GM20000 (cell line): Measurements from ENCODE around the gene HSBP1L1.

ENCODE experiments used
- DNase-seq: peaks from one replicate; pipeline ENCODE4 v3.0.0; 2012; ENCODE audit warnings: low spot score
- TF ChIP-seq, protein P1 (sequence below): IDR thresholded peaks from 2 replicates; pipeline ENCODE4 v1.5.1; 2012; ENCODE audit warnings: mild to moderate bottlenecking, control low read depth; ENCODE audit errors: extremely low read depth, missing control alignments

Gene HSBP1L1

DNA sequence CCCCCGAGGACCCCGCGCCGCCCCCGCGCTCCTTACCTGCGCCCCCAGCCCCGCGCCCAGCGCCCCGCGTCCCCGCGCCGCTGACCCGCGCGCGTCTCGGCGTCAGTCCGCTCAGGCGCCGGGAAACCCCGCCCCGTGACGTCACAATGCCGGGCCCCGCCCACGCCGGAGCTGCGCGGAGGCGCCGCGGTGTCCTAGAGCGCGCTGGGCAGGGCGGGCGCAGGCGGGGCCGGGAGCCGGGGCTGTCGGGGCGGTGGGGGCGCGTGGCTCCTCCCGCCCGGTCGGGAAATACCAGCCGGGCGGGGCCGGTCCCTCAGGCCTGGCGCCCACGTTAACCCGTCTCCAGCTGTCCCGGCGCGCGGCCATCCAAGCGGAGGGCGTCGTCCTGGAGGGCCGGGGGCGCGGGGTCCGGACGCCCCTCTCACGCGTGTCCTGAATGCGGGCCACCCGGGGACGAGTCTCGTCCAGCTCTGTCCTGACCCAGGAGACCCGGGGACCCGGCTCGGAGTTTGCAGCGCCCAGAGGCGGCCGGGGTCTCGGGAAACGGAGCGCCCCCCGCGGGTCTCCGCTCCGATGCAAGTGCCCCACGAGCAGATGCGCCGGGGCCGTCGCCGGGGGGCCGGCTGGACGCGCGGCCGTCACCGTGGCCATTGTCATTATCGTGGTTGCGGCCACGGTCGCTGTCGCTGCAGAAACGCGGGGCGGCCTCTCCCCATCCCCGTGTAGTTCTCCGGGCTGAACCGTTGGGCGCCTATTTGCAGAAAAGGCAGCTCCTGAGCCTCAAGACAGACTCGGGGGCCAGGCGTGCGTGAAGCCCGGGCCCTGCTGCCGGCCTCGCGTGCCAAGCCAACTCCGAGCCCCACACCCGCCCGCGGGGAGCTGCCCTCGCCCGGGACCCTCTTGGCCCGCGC is 12.6 kb upstream of the HSBP1L1 start, which contains the start of gene SLC66A2:
Gene SLC66A2 (minus strand): TSS at position 109 of the 911 bp plus-strand sequence. CDS start 727 bp downstream, outside the sequence.
- DNase-seq: peak; percentile 98
- TF ChIP-seq, protein P1, sequence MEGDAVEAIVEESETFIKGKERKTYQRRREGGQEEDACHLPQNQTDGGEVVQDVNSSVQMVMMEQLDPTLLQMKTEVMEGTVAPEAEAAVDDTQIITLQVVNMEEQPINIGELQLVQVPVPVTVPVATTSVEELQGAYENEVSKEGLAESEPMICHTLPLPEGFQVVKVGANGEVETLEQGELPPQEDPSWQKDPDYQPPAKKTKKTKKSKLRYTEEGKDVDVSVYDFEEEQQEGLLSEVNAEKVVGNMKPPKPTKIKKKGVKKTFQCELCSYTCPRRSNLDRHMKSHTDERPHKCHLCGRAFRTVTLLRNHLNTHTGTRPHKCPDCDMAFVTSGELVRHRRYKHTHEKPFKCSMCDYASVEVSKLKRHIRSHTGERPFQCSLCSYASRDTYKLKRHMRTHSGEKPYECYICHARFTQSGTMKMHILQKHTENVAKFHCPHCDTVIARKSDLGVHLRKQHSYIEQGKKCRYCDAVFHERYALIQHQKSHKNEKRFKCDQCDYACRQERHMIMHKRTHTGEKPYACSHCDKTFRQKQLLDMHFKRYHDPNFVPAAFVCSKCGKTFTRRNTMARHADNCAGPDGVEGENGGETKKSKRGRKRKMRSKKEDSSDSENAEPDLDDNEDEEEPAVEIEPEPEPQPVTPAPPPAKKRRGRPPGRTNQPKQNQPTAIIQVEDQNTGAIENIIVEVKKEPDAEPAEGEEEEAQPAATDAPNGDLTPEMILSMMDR: no peak

DNA sequence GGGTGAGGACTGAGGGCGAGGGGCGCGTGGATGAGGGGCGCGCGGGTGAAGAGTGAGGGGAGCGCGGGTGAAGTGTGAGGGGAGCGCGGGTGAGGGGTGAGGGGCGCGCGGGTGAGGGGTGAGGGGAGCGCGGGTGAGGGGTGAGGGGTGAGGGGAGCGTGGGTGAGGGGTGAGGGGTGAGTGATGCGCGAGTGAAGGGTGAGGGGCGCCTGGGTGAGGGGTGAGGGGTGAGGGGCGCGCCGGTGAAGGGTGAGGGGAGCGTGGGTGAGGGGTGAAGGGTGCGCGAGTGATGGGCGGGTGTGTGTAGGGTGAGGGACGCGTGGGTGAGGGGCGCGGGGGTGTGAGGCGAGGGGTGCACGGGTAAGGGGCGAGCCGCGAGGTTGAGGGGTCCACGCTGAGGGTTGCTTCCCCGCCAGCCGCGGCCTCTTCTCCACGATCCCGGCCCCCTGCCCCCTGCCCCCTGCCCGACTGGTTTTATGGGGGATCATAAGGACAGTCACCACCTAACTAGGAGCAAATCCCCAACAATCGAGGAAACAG is 11.9 kb upstream of the HSBP1L1 start:
- TF ChIP-seq, protein P1: no peak
- DNase-seq: no peak

DNA sequence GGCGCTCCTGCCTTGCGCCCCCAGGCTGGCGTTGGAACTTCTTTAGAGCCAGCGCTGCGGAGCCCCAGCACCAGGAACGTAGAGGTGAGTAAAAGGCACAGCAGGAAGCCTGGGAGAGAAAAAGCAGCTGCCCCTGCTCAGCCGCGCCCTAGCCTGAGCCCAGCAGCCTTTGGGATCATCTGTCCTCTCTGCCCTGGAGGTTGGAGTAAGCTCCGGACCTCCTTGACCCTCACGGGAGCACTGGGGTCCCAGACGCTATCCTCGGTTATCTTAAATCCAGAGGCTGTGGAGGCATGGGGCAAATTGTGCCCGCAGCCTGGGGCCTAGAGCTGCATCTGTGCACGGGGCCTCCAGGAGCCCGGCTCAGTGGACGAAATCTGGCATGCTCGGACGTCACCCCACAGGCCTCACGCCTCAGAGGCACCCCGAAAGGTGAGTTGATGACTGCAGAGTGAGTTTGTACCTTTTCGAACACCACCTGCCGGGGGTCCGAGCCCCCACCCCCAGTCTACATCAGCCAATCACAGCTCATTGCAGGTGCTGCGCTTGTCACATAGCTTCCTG is 11.4 kb upstream of the HSBP1L1 start:
- DNase-seq: no peak
- TF ChIP-seq, protein P1: no peak

DNA sequence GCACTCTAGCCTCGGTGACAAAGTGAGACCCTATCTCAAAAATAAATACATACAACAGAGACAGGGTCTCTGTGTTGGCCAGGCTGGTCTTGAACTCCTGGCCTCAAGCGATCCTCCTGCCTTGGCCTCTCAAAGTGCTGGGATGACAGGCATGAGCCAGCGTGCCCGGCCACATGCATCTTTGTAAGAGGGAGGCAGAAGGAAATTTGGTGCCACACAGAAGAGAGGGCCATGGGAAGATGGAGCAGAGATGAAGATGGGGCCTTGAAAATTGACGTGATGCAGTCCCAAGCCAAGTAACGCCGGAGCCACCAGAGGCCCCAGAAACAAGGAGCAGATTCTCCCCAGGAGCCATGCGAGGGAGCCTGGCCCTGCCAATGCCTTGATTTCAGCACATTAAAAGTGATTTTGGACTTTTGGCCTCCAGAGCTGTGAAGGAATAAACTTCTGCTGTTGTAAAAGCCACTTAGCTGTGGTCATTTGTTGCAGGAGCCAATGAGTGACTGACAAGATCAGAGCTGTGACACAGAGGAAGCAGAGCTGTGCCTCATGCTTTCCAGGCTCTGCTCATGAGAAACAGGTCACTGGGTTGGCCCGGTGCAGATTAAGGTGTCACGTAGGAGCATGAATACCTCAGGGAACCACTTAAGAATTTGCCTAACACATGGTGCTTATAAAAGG is 10.3 kb upstream of the HSBP1L1 start:
- TF ChIP-seq, protein P1: no peak
- DNase-seq: no peak

DNA sequence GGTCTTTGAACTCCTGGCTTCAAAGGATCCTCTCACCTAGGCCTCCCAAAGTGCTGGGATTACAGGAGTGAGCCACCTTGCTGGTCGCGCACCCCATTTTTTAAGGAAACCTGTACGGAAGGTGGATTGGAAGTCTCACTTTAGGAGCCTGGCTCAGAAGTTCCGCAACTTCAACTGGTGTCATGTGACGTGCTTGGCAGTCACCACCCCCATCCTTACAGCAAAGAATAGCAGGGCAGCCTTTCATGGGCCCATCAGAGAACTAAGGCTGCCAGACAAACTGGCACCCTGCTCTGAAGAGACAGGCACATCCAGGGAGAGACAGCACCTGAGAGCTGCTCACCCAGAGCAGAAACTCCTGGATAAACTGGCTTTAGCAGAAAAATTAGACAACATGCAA is 9.7 kb upstream of the HSBP1L1 start:
- TF ChIP-seq, protein P1: no peak
- DNase-seq: no peak

DNA sequence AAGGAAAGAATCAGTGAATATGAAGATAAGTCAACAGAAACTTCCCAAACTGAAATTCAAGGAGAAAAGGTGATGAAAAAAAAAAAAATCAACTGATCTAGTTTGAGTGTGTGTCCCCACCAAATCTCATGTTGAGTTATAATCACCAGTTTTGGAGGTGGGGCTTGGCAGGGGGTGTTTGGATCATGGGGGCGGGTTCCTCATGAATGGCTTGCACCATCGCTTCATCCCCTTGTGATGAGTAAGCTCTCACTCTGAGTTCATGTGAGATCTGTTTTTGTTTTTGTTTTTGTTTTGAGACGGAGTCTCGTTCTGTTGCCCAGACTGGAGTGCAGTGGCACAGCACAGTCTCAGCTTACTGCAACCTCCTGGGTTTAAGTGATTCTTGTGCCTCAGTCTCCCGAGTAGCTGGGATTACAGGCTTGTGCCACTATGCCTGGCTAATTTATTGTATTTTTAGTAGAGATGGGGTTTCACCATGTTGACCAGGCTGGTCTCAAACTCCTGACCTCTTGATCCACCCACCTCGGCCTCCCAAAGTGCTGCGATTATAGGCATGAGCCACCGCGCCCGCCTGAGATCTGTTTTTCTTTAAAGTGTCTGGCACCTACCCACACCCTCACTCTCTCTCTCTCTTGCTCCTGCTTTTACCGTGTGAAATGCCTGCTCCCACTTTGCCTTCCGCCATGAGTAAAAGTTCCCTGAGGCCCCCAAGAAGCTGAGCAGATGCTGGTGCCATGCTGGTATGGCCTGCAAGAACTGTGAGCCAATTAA is 9.0 kb upstream of the HSBP1L1 start:
- no peak for DNase-seq
- TF ChIP-seq, protein P1: no peak
